ENCODE results near the gene HOGA1. TPM values are rescaled to one million over a fixed set of nuclear protein-coding genes. Genes with fewer than 3 reads are reported as not detected.

HOGA1 gene
- polyA plus RNA-seq, 1 donor (not counting 4 experiments of a cell fraction or from before 2014, with no cell fraction given), result 1.0 TPM

DNA sequence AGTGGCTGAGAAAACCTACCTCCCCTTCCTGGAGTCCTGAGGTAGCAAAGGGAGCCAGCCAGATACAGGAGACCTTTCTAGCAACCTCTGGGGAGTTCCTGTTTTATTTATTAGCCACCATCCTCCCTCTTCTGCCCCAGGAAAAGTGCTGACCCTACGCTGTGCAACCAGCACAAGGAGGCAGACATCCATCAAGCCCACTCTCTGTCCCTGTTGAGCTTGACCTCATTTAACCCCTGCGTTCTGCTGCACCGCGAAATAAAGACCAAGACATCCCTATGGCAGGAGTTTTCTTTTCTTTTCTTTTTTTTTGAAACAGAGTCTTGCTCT, 37.0 kb upstream of the HOGA1 start:
- TF ChIP-seq, protein P1, sequence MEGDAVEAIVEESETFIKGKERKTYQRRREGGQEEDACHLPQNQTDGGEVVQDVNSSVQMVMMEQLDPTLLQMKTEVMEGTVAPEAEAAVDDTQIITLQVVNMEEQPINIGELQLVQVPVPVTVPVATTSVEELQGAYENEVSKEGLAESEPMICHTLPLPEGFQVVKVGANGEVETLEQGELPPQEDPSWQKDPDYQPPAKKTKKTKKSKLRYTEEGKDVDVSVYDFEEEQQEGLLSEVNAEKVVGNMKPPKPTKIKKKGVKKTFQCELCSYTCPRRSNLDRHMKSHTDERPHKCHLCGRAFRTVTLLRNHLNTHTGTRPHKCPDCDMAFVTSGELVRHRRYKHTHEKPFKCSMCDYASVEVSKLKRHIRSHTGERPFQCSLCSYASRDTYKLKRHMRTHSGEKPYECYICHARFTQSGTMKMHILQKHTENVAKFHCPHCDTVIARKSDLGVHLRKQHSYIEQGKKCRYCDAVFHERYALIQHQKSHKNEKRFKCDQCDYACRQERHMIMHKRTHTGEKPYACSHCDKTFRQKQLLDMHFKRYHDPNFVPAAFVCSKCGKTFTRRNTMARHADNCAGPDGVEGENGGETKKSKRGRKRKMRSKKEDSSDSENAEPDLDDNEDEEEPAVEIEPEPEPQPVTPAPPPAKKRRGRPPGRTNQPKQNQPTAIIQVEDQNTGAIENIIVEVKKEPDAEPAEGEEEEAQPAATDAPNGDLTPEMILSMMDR (optimal IDR thresholded peaks at IDR 0.05 in 1 of 3, IDR thresholded peaks at IDR 0.05 in 1 of 3, conservative IDR thresholded peaks at IDR 0.05 in 1 of 3; ENCODE audit: extremely low read depth in 1 of 3, insufficient read depth in 2 of 3, low read length in 3 of 3), result no peak
- no peak for TF ChIP-seq EZH2 (IDR thresholded peaks at IDR 0.05; ENCODE audit: low read length)
- Histone ChIP-seq H3K9me3 (ENCODE audit: control insufficient read depth, low read depth, low read length) (no peaks in the 10 kb centered on the region), H3K4me1 (ENCODE audit: control insufficient read depth, extremely low read depth, insufficient read depth, low read length) (peaks cover 42% of the 10 kb centered on the region), H4K20me1 (ENCODE audit: control insufficient read depth, extremely low read depth, insufficient read depth, low read length) (no peaks in the 10 kb centered on the region), H3K9ac (ENCODE audit: control insufficient read depth, extremely low read depth, insufficient read depth, low read length) (no peak overlapping the region), H2AFZ (ENCODE audit: control insufficient read depth, low read length) (no peak overlapping the region), H3K36me3 (ENCODE audit: control insufficient read depth in 2 of 2, extremely low read depth in 1 of 2, insufficient read depth in 2 of 2, low read length in 2 of 2) (no peaks in the 10 kb centered on the region), H3K4me2 (ENCODE audit: control insufficient read depth, extremely low read depth, insufficient read depth, low read depth, low read length) (no peak overlapping the region), H3K79me2 (ENCODE audit: control insufficient read depth, insufficient read depth, low read length) (peaks cover 21% of the 10 kb centered on the region), H3K4me3 (ENCODE audit: control insufficient read depth in 2 of 3, extremely low read depth in 1 of 3, insufficient read depth in 2 of 3, low read depth in 1 of 3, low read length in 3 of 3) (no peak overlapping the region), H3K27me3 (ENCODE audit: control insufficient read depth, extremely low read depth, insufficient read depth, low read length) (no peaks in the 10 kb centered on the region), H3K27ac (ENCODE audit: control insufficient read depth, insufficient read depth, low read length) (no peak overlapping the region), H3K9me1 (ENCODE audit: control insufficient read depth, extremely low read depth, insufficient read depth, low read length) (no peaks in the 10 kb centered on the region)
- DNase-seq (ENCODE audit: low read depth, low spot score) (no peak), FAIRE-seq (no peak)
- dilution Hi-C loops (cut with MboI; ENCODE audit: extremely low pct_ligation_motif_present, low sequenced_read_pairs), result no loop called here

DNA sequence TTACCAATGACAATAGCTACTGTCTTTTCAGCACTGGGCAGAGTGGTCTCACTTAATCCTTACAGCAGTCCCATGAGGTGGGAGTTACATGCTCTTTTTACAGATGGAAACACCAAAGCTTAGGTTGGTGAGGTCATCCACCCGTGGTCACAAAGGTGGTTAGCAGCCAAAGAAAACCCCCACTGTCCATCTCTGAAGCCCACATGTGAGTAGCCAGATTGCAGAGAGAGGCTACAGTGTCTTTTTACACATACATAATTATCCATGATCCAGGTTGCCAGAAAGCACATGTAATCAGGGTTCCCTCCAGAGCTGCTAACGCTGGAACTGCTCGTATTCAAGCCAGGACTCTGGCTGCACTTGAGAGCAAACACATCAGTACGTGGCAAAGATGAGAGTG, 36.2 kb upstream of the HOGA1 start:
- no peak overlapping the region for H3K27ac ChIP-seq (ENCODE audit: control insufficient read depth, insufficient read depth, low read length)

More for the DNA sequence above, 36.2 kb upstream of the HOGA1 start:
- dilution Hi-C loops (cut with MboI; ENCODE audit: extremely low pct_ligation_motif_present, low sequenced_read_pairs), result no loop called here
- no peak overlapping the region for H3K9ac ChIP-seq (ENCODE audit: control insufficient read depth, extremely low read depth, insufficient read depth, low read length)
- peaks cover 21% of the 10 kb centered on the region for H3K79me2 ChIP-seq (ENCODE audit: control insufficient read depth, insufficient read depth, low read length)
- no peak for TF ChIP-seq EZH2 (IDR thresholded peaks at IDR 0.05; ENCODE audit: low read length)
- TF ChIP-seq, protein P1 (optimal IDR thresholded peaks at IDR 0.05 in 1 of 3, IDR thresholded peaks at IDR 0.05 in 1 of 3, conservative IDR thresholded peaks at IDR 0.05 in 1 of 3; ENCODE audit: extremely low read depth in 1 of 3, insufficient read depth in 2 of 3, low read length in 3 of 3), result no peak
- H4K20me1 ChIP-seq (ENCODE audit: control insufficient read depth, extremely low read depth, insufficient read depth, low read length), result no peaks in the 10 kb centered on the region
- no peaks in the 10 kb centered on the region for H3K9me1 ChIP-seq (ENCODE audit: control insufficient read depth, extremely low read depth, insufficient read depth, low read length)
- H3K4me3 ChIP-seq (ENCODE audit: control insufficient read depth in 2 of 3, extremely low read depth in 1 of 3, insufficient read depth in 2 of 3, low read depth in 1 of 3, low read length in 3 of 3), result no peak overlapping the region
- no peak for DNase-seq (ENCODE audit: low read depth, low spot score)
- no peaks in the 10 kb centered on the region for H3K36me3 ChIP-seq (ENCODE audit: control insufficient read depth in 2 of 2, extremely low read depth in 1 of 2, insufficient read depth in 2 of 2, low read length in 2 of 2)
- no peak overlapping the region for H3K4me2 ChIP-seq (ENCODE audit: control insufficient read depth, extremely low read depth, insufficient read depth, low read depth, low read length)
- H3K27me3 ChIP-seq (ENCODE audit: control insufficient read depth, extremely low read depth, insufficient read depth, low read length), result no peaks in the 10 kb centered on the region
- H3K9me3 ChIP-seq (ENCODE audit: control insufficient read depth, low read depth, low read length), result no peaks in the 10 kb centered on the region
- FAIRE-seq, result no peak
- peaks cover 34% of the 10 kb centered on the region for H3K4me1 ChIP-seq (ENCODE audit: control insufficient read depth, extremely low read depth, insufficient read depth, low read length)
- H2AFZ ChIP-seq (ENCODE audit: control insufficient read depth, low read length), result no peak overlapping the region

Measured in keratinocyte (primary cell).